NCI-H1436 (cell line): ENCODE measurements around the gene TSSK2.
"Not testable (repeated sequence)": the region's sequence is repeated elsewhere in the genome, so short reads cannot be mapped to it uniquely, and the experiment has no call there.

Experiments used
- DNase-seq: peaks from one replicate; lab custom pipeline; 2025; lab: John Stamatoyannopoulos, UW

TSSK2 gene

DNA sequence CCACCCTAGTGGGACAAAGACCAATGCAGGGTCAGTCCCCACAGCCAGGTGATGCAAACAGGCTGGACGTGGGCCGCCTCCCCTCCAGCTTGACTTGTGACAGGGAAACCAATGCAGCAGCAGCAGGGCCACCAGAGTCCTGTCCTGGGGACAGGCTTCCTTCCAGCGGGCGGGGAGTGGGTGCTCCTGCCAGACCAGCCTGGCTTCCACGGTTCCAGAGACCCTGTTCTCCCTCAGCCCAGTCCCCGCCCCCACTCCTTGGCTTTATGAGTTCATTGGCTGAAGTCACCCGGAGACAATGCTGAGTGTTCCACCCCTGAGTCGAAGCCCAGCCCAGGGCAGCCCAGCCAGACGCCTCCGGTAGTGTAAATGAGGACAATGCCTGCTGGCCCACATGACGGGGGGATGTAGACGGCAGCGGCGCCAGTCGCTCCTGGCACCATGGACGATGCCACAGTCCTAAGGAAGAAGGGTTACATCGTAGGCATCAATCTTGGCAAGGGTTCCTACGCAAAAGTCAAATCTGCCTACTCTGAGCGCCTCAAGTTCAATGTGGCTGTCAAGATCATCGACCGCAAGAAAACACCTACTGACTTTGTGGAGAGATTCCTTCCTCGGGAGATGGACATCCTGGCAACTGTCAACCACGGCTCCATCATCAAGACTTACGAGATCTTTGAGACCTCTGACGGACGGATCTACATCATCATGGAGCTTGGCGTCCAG is at the start of gene TSSK2:
TSS of gene TSSK2 (plus strand) at position 350 of the 726 bp plus-strand sequence. CDS start at position 442, 92 bp downstream.
- DNase-seq = no peak

DNA sequence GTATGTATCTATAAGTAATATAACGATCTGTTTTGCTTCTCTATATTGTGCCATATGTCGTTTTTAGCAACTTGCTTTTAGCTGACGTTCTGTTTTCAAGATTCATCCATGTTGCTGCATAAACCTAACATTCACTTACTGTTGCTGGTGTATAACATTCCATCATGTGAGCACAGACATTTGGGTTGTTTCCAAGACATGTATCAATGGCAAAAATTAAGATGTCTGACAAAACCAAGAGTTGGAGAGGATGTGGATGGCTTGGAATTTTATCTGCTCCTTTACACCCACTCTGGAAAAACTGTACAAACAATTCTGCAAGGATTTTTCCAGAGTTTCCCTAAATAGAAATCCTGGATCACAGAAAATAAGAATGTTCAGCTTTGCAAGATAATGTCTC is 49.8 kb upstream of the TSSK2 start:
- no peak for DNase-seq

GRCh38 chr22:19082101-19082500 is 49.0 kb upstream of the TSSK2 start:
- no peak for DNase-seq

DNA sequence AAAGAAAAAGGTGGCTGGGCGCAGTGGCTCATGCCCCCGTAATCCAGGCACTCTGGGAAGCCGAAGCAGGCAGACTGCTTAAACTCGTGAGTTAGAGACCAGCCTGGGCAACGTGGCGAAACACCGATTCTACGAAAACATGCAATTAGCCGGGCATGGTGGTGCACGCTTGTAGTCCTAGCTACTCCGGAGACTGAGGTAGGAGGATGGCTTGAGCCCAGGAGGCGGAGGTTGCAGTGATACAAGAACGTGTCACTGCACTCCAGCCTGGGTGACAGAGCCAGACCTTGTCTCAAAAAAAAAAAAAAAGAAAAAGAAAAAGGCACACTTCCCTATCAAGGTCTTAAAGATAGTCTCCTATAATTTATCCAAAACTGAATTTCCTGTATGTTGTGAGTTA is 48.3 kb upstream of the TSSK2 start:
- DNase-seq = no peak

- DNase-seq = not testable (repeated sequence)
These were observed 47.0 kb upstream of the TSSK2 start for GRCh38 chr22:19084126-19084525.

DNA sequence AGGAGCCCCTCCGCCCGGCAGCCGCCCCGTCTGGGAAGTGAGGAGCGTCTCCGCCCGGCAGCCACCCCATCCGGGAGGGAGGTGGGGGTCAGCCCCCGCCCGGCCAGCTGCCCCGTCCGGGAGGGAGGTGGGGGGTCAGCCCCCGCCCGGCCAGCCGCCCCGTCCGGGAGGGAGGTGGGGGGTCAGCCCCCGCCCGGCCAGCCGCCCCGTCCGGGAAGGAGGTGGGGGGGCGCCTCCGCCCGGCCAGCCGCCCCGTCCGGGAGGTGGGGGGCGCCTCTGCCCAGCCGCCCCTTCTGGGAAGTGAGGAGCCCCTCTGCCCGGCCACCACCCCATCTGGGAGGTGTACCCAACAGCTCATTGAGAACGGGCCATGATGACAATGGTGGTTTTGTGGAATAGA is 46.5 kb upstream of the TSSK2 start:
- DNase-seq = not testable (repeated sequence)

- DNase-seq = peak; percentile 9
These were observed 45.8 kb upstream of the TSSK2 start for GRCh38 chr22:19085233-19085718.

- no peak for DNase-seq
These were observed 44.7 kb upstream of the TSSK2 start for GRCh38 chr22:19086417-19086816.

DNA sequence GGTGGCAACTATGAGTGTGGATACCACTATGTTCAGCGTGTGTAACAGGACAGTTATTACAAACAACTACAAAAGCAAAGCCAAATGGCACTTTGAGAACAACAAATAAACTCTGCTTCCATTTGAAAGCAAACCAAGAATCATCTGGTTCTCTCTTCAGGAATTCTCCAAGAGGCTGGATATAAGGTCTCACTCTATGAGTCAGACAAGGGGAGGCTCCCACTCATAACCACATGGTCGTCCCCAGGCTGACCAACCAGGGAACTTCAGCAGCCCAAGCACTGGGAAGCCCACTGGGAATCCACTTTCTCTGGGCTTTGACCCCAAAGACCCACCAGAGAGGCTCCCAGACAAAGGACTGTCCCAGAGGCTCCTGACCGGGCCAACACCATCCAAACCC is 44.2 kb upstream of the TSSK2 start:
- DNase-seq = no peak

GRCh38 chr22:19088866-19089595 is 42.1 kb upstream of the TSSK2 start:
- no peak for DNase-seq

GRCh38 chr22:19090183-19090582 is 40.9 kb upstream of the TSSK2 start:
- no peak for DNase-seq

DNA sequence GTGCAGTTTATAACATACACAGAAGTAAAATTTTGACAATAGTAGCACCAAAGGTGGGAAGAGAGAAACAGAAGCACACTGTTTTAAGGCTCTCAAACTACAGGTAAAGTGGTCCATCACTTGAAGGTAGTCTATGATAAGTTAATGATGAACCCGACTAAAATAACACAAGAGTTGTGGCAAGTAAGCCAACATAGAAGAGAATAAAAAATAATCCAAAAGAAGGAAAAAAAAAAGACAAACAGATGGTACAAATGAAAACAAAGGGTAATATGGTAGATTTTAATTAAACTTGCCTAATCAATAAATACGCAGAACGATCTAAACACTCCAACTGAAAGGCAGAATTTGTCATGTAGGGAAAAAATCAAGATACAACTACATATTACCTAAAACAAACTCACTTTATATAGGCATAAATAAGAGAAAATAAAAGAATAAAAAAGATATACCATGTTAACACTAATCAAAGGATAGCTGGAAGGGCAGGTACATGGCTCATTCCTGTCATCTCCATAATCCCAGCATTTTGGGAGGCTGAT is 40.5 kb upstream of the TSSK2 start:
- DNase-seq = no peak

DNA sequence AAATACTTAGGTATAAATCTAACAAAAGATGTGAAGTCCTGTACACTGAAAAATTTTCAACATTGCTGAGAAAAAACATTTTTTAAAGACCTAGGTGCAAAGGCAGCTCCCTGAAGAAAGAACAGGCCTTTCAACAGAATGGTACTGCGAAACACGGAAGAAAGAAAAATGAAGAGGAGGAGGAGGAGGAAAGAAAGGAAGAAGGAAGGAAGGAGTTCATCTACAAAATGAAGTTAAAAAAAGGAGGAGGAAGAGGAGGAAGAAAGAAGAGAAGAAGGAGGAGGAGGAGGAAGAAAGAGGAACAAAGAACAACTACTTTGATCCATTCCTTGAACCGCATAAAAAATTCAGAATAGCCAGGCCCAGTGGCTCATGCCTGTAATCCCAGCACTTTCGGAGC is 38.4 kb upstream of the TSSK2 start:
- DNase-seq = no peak

GRCh38 chr22:19094393-19094997 is 36.6 kb upstream of the TSSK2 start:
- DNase-seq = no peak

DNA sequence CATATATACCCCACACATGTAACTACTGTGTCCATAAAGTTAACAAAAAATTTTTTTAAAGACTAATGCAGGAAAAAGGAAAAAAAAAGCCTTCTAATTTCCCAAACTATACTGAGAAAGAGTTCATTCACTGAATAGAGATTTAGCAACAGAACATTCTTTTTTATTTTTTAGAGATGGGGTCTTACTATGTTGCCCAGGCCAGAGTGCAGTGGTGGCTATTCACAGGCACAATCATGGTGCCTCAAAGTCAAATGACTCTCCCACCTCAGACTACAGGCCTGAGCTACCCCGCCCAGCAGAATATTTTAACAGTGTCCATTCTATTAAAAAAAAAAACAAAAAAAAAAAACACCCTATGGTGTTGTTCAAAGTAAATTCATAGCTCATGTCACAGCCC is 34.6 kb upstream of the TSSK2 start:
- DNase-seq = no peak

DNA sequence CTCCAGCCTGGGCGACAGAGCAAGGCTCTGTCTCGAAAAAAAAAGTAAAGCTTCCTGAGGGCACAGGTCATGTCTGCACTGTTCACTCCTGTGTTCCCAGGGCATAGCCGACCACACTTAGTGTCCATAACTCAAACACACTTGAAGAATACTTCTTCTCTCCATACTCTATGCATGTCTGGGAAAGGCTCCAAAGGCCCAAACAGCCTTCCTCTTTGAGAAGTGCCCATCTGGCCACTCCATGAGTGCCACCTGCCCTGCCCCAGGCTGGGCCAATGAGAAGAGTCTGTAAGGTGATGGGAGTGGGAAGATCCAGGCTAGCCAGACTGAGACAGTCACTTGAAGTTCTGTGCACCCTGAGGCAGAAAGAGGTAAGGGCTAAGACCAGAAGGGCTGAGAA is 33.6 kb upstream of the TSSK2 start:
- no peak for DNase-seq

DNA sequence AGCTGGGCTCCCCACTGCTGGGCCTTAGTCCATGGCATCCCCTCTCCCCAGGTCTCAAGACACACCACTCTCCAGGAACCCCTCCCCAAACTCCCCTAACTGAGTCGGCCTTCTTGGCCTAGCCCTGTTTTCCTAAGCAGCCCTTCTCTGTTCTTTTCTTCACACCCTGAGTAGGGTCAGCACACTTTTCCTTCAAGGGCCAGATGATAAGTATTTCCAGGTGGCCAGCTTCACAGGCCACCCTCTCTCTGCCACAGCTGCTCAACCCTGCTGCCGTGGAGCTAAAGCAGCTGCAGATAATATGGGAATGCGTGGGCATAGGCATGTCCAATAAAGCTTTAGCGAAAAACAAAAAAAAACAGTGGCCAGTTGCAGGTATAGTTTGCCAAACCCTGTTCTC is 33.0 kb upstream of the TSSK2 start:
- no peak for DNase-seq

DNA sequence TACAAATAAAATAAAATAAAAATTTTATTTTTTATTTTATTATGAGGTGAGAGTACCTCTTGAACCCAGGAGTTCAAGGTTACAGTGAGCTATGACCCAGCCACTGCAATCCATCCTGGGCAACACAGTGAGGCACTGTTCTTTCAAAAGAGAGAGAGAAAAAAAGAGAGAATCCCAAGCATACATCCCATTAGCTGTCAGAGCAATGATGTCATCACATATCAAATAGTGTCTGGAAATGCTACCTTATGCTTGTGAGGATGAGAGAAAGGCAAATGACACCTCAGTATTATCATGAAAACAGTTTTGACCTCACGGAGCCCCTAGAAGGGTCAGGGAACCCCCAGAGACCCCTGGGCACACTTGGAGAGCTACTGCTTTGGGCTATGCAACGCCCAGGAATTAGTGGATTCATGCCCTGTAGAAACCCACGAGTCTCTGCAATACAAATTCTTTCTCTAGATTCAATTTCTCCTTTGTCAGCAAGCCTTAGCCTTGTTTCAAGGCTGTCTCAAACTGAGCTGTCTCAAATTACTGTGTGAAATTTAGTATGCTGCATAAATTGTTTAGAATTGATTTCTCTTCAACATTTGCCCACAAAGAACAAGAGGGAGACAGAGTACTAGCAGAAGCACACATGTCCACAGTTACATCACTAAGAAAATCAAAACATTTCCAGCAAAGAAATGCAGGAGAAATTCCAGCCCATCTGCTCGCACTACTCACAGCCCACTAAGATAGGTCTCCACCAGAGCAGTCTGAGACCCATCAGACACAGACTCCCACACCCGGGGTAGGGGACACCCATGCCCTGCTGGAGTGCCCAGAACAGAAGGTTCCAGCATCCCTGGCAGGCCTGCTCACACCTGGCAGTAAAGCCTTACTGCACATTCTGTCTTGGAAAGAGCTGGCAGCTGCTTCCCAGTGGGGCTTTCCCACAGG is 27.0 kb upstream of the TSSK2 start:
- DNase-seq = no peak

DNA sequence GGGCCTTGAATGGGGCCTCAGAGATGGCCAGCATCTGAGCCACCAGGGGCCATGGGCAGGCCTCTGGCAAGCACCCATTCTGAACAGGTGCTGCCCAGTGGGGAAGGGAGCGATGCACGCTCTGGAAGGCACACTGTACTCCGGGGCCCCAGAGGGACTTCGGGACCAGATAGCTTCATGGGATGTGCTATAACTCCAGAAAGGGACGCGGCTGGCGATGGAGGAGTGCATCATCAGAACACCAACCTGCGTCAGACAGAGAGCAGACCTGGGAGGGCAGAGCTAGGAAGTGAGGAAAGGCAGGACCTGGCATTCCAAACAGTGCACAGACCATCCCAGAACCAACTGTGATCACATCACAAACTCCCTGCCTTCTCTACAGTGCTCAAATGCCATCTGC is 25.7 kb upstream of the TSSK2 start:
- no peak for DNase-seq

- no peak for DNase-seq
These were observed 25.0 kb upstream of the TSSK2 start for GRCh38 chr22:19105867-19106802.
